OCI-LY1 (cell line): ENCODE results near the gene RAD54L2.

Experiments
- H2AFZ ChIP-seq: fragments of 200-600 bp; sonication (generic), shearing (Covaris generic); 2 replicates; pipeline ENCODE4 v1.6.0; 2014; ENCODE audit warnings: antibody characterized with exemption, mild to moderate bottlenecking, low read length
- H3F3A ChIP-seq: fragments of 200-600 bp; sonication (generic), shearing (Covaris generic); 2 replicates; pipeline ENCODE4 v1.6.0; 2014; ENCODE audit warnings: mild to moderate bottlenecking, antibody characterized with exemption, low read length, moderate library complexity; ENCODE audit not compliant: insufficient read depth
- H3K27ac ChIP-seq: fragments of 200-600 bp; sonication (generic); 2 replicates; pipeline ENCODE4 v1.5.1; 2014; ENCODE audit warnings: low read length, mixed run types, mild to moderate bottlenecking, low read depth; ENCODE audit not compliant: poor library complexity, severe bottlenecking
- H3K27me3 ChIP-seq: fragments of 200-600 bp; sonication (generic); 2 replicates; pipeline ENCODE4 v1.6.0; 2014; ENCODE audit warnings: antibody characterized with exemption, mild to moderate bottlenecking, low read length, moderate library complexity; ENCODE audit not compliant: insufficient read depth
- H3K36me3 ChIP-seq: fragments of 200-600 bp; sonication (generic); 2 replicates; pipeline ENCODE4 v1.6.1; 2014; ENCODE audit warnings: mild to moderate bottlenecking, antibody characterized with exemption, low read length, moderate library complexity, mixed read lengths; ENCODE audit not compliant: insufficient read depth
- H3K4me1 ChIP-seq: fragments of 200-600 bp; sonication (generic); 2 replicates; pipeline ENCODE4 v1.5.1; 2014; ENCODE audit warnings: mild to moderate bottlenecking, low read length, moderate library complexity; ENCODE audit not compliant: insufficient read depth, severe bottlenecking
- H3K4me2 ChIP-seq: fragments of 200-600 bp; sonication (generic), shearing (Covaris generic); 2 replicates; pipeline ENCODE4 v1.6.1; 2014; ENCODE audit warnings: low read length
- H3K4me3 ChIP-seq: fragments of 200-600 bp; sonication (generic); 2 replicates; pipeline ENCODE4 v1.5.1; 2014; ENCODE audit warnings: low read length, low read depth, mild to moderate bottlenecking, mixed read lengths; ENCODE audit not compliant: poor library complexity, severe bottlenecking
- H3K79me2 ChIP-seq: fragments of 200-600 bp; shearing (Covaris generic); 2 replicates; pipeline ENCODE4 v1.6.1; 2016; ENCODE audit warnings: mixed run types, low read length, mixed read lengths; ENCODE audit not compliant: insufficient read depth
- H3K9ac ChIP-seq: fragments of 200-600 bp; sonication (generic), shearing (Covaris generic); 2 replicates; pipeline ENCODE4 v1.6.1; 2014; ENCODE audit warnings: mild to moderate bottlenecking, low read length, mixed read lengths
- H3K9me2 ChIP-seq: fragments of 200-600 bp; sonication (generic), shearing (Covaris generic); 2 replicates; pipeline ENCODE4 v1.6.1; 2014; ENCODE audit warnings: low read depth, mild to moderate bottlenecking, low read length, mixed read lengths
- H3K9me3 ChIP-seq: fragments of 200-600 bp; shearing (Covaris generic); 2 replicates; pipeline ENCODE4 v1.6.1; 2014; ENCODE audit warnings: low read length, mixed read lengths
- H4K20me1 ChIP-seq: fragments of 200-600 bp; sonication (generic), shearing (Covaris generic); 2 replicates; pipeline ENCODE4 v1.6.0; 2016; ENCODE audit warnings: mild to moderate bottlenecking, low read length; ENCODE audit not compliant: insufficient read depth
- CTCF ChIP-seq: fragments of 200-600 bp; sonication (generic), shearing (Covaris generic); IDR thresholded peaks from 2 replicates; pipeline ENCODE4 v1.5.1; 2017; ENCODE audit warnings: mild to moderate bottlenecking, antibody characterized with exemption, low read length, moderate library complexity, mixed read lengths
- EZH2 ChIP-seq: fragments of 200-600 bp; sonication (generic), shearing (Covaris generic); IDR thresholded peaks from 2 replicates; pipeline ENCODE4 v1.8.0; 2017; ENCODE audit warnings: borderline replicate concordance, mixed run types, mild to moderate bottlenecking, antibody characterized with exemption, low read length, moderate library complexity, mixed read lengths

Gene RAD54L2

GRCh38 chr3:51585197-51585596 lies 46.7 kb downstream of the RAD54L2 start:
- no peaks in the 10 kb centered on the region for H3F3A ChIP-seq
- no peak overlapping the region for H3K4me2 ChIP-seq
- H3K9me3 ChIP-seq = no peaks in the 10 kb centered on the region
- no peaks in the 10 kb centered on the region for H3K27me3 ChIP-seq
- H3K4me3 ChIP-seq = no peak overlapping the region
- H2AFZ ChIP-seq = no peak overlapping the region
- no peak overlapping the region for H3K9ac ChIP-seq
- no peaks in the 10 kb centered on the region for H4K20me1 ChIP-seq
- H3K9me2 ChIP-seq = no peaks in the 10 kb centered on the region
- H3K36me3 ChIP-seq = peaks cover 8% of the 10 kb centered on the region; the same call in 1 of the 2 replicates
- no peak overlapping the region for H3K27ac ChIP-seq
- H3K4me1 ChIP-seq = no peaks in the 10 kb centered on the region
- no peaks in the 10 kb centered on the region for H3K79me2 ChIP-seq
- TF ChIP-seq CTCF (no peak), EZH2 (no peak)

- Histone ChIP-seq H3K9me3 (no peaks in the 10 kb centered on the region), H4K20me1 (no peaks in the 10 kb centered on the region), H3K9ac (no peak overlapping the region), H3K4me1 (no peaks in the 10 kb centered on the region), H3K27ac (no peak overlapping the region), H3K27me3 (no peaks in the 10 kb centered on the region), H2AFZ (no peak overlapping the region), H3F3A (no peaks in the 10 kb centered on the region), H3K79me2 (no peaks in the 10 kb centered on the region), H3K36me3 (peaks cover 15% of the 10 kb centered on the region; the same call in 1 of the 2 replicates), H3K4me2 (no peak overlapping the region), H3K4me3 (no peak overlapping the region), H3K9me2 (no peaks in the 10 kb centered on the region)
- TF ChIP-seq EZH2 = no peak
- no peak for TF ChIP-seq CTCF
Measured at GRCh38 chr3:51585871-51586270, 47.4 kb downstream of the RAD54L2 start.
